HL-60 (cell line): Measurements from ENCODE around the gene KCNJ6.

Source experiments
- CTCF ChIP-seq: IDR thresholded peaks from one replicate; pipeline ENCODE4 v1.5.1; 2011; ENCODE audit warnings: low read length, control low read depth, inconsistent platforms; ENCODE audit not compliant: insufficient read depth
- POLR2AphosphoS5 ChIP-seq: IDR thresholded peaks from 2 replicates; pipeline ENCODE4 v1.6.1; 2012; ENCODE audit warnings: low read depth
- SPI1 ChIP-seq: IDR thresholded peaks from 2 replicates; pipeline ENCODE4 v1.6.1; 2012; ENCODE audit warnings: low read depth, mild to moderate bottlenecking, borderline replicate concordance
- TF ChIP-seq, protein P1 (sequence below): IDR thresholded peaks from 2 replicates; pipeline ENCODE4 v1.6.1; 2012; ENCODE audit warnings: low read depth; ENCODE audit not compliant: insufficient replicate concordance

GRCh38 chr21:37711286-37711829, 204.9 kb downstream of the KCNJ6 start:
- TF ChIP-seq CTCF (no peak), SPI1 (no peak), POLR2AphosphoS5 (no peak)
- TF ChIP-seq, protein P1, sequence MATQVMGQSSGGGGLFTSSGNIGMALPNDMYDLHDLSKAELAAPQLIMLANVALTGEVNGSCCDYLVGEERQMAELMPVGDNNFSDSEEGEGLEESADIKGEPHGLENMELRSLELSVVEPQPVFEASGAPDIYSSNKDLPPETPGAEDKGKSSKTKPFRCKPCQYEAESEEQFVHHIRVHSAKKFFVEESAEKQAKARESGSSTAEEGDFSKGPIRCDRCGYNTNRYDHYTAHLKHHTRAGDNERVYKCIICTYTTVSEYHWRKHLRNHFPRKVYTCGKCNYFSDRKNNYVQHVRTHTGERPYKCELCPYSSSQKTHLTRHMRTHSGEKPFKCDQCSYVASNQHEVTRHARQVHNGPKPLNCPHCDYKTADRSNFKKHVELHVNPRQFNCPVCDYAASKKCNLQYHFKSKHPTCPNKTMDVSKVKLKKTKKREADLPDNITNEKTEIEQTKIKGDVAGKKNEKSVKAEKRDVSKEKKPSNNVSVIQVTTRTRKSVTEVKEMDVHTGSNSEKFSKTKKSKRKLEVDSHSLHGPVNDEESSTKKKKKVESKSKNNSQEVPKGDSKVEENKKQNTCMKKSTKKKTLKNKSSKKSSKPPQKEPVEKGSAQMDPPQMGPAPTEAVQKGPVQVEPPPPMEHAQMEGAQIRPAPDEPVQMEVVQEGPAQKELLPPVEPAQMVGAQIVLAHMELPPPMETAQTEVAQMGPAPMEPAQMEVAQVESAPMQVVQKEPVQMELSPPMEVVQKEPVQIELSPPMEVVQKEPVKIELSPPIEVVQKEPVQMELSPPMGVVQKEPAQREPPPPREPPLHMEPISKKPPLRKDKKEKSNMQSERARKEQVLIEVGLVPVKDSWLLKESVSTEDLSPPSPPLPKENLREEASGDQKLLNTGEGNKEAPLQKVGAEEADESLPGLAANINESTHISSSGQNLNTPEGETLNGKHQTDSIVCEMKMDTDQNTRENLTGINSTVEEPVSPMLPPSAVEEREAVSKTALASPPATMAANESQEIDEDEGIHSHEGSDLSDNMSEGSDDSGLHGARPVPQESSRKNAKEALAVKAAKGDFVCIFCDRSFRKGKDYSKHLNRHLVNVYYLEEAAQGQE = no peak
